ENCODE results near the gene GRID1. TPM values are rescaled to one million over a fixed set of nuclear protein-coding genes. Genes with fewer than 3 reads are reported as not detected.

The GRID1 gene
- total and polyA plus RNA-seq, 10 of the 15 experiments (the other 5 are each of a cell fraction or from before 2014, with no cell fraction given), result 0.04 to 0.62 (median 0.08) TPM; not detected in 5

GRCh38 chr10:86357676-86358075 is 8.9 kb downstream of the GRID1 start:
- ChIA-PET POLR2A (no interaction called here), CTCF (no interaction called here), RAD21 (ENCODE audit: unreplicated experiment) (no interaction called here), SMC1A (ENCODE audit: uncharacterized antibody, unreplicated experiment) (no interaction called here)
- DNase-seq (ENCODE audit: low read depth, low spot score), result no peak
- Histone ChIP-seq H3K9me3 (replicated peaks; ENCODE audit: control insufficient read depth, insufficient read depth, low read length) (no peaks in the 10 kb centered on the region; the same call in 2 of the 3 replicates), H3K27ac (ENCODE audit: control insufficient read depth, insufficient read depth) (no peak overlapping the region), H3K4me1 (ENCODE audit: control insufficient read depth, insufficient read depth, low read length) (peaks cover 9% of the 10 kb centered on the region), H3K36me3 (ENCODE audit: control insufficient read depth in 2 of 2, insufficient read depth in 2 of 2, low read length in 1 of 2) (no peaks in the 10 kb centered on the region), H3K79me2 (ENCODE audit: control insufficient read depth, insufficient read depth, low read length) (no peaks in the 10 kb centered on the region), H3K9ac (ENCODE audit: control insufficient read depth, insufficient read depth, low read length) (no peak overlapping the region), H3K27me3 (replicated peaks in 1 of 2; ENCODE audit: control insufficient read depth in 2 of 2, insufficient read depth in 2 of 2, low read length in 1 of 2) (peaks cover 2 to 7% of the 10 kb centered on the region in 2 experiments), H2AFZ (ENCODE audit: control insufficient read depth, low read depth, low read length) (no peak overlapping the region), H3K4me3 (no peak overlapping the region), H4K20me1 (ENCODE audit: control insufficient read depth, insufficient read depth) (peaks cover 2% of the 10 kb centered on the region; the same call in 1 of the 2 replicates), H3K4me2 (ENCODE audit: control insufficient read depth, insufficient read depth) (no peak overlapping the region)
- no peak for TF ChIP-seq RELA (IDR thresholded peaks at IDR 0.05; ENCODE audit: borderline replicate concordance, partially characterized antibody)
- no peak for TF ChIP-seq SREBF2 (IDR thresholded peaks at IDR 0.05; ENCODE audit: low read length)
- no peak for TF ChIP-seq NFYB (IDR thresholded peaks at IDR 0.05; ENCODE audit: insufficient read depth, low read depth, low read length)
- no peak for TF ChIP-seq EP300 (IDR thresholded peaks at IDR 0.05; ENCODE audit: borderline replicate concordance in 1 of 2, control insufficient read depth in 1 of 2, low read depth in 2 of 2, low read length in 2 of 2)
- TF ChIP-seq PBX3 (IDR thresholded peaks at IDR 0.05; ENCODE audit: insufficient replicate concordance, low read depth, low read length), result no peak
- intact Hi-C loops (cut with micrococcal nuclease; ENCODE audit: unreplicated experiment) (loop anchor here (10.0 kb wide), 1 partner anchor 563 kb away; no protein-coding TSS in a partner anchor), in situ Hi-C loops (cut with MboI) (no loop called here)
- ATAC-seq, result no peak
- FAIRE-seq, result no peak
- no TSS peak for BruUV-seq (replicated peaks)
- WGBS (ENCODE audit: insufficient coverage, insufficient replicate concordance, low lambda C conversion rate, missing lambda C conversion rate), result 54% methylated on average over 9 of the region's 9 CpGs

- H3K27ac ChIP-seq (ENCODE audit: control insufficient read depth, insufficient read depth), result no peak overlapping the region
- H3K36me3 ChIP-seq (ENCODE audit: control insufficient read depth in 2 of 2, insufficient read depth in 2 of 2, low read length in 1 of 2), result no peaks in the 10 kb centered on the region
- ChIA-PET SMC1A (ENCODE audit: uncharacterized antibody, unreplicated experiment) (no interaction called here), POLR2A (no interaction called here), RAD21 (ENCODE audit: unreplicated experiment) (no interaction called here), CTCF (no interaction called here)
- H3K27me3 ChIP-seq (replicated peaks in 1 of 2; ENCODE audit: control insufficient read depth in 2 of 2, insufficient read depth in 2 of 2, low read length in 1 of 2), result peaks cover 2% of the 10 kb centered on the region in 2 experiments; a peak in 2 of 4 replicates
- DNase-seq (ENCODE audit: low read depth, low spot score) (no peak), FAIRE-seq (no peak), ATAC-seq (no peak)
- H3K4me3 ChIP-seq, result no peak overlapping the region
- H3K4me1 ChIP-seq (ENCODE audit: control insufficient read depth, insufficient read depth, low read length), result peaks cover 9% of the 10 kb centered on the region
- intact Hi-C loops (cut with micrococcal nuclease; ENCODE audit: unreplicated experiment) (loop anchor here (10.0 kb wide), 1 partner anchor 562 kb away; no protein-coding TSS in a partner anchor), in situ Hi-C loops (cut with MboI) (no loop called here)
- H2AFZ ChIP-seq (ENCODE audit: control insufficient read depth, low read depth, low read length), result no peak overlapping the region
- TF ChIP-seq NFYA (IDR thresholded peaks at IDR 0.05; ENCODE audit: borderline replicate concordance, low read depth, low read length), result no peak
- no peak for TF ChIP-seq POU2F2 (IDR thresholded peaks at IDR 0.05; ENCODE audit: borderline replicate concordance, low read depth, low read length)
- TF ChIP-seq GABPA (IDR thresholded peaks at IDR 0.05; ENCODE audit: low read depth), result no peak
- TF ChIP-seq YY1 (IDR thresholded peaks at IDR 0.05; ENCODE audit: low read depth, low read length), result no peak
- no peak for TF ChIP-seq TCF7 (IDR thresholded peaks at IDR 0.05; ENCODE audit: borderline replicate concordance)
- TF ChIP-seq SIN3A (IDR thresholded peaks at IDR 0.05; ENCODE audit: low read depth, low read length), result no peak
- TF ChIP-seq POLR2AphosphoS2 (IDR thresholded peaks at IDR 0.05; ENCODE audit: low read depth, low read length), result no peak
- H3K9me3 ChIP-seq (replicated peaks; ENCODE audit: control insufficient read depth, insufficient read depth, low read length), result no peaks in the 10 kb centered on the region; the same call in 2 of the 3 replicates
- no peaks in the 10 kb centered on the region for H3K79me2 ChIP-seq (ENCODE audit: control insufficient read depth, insufficient read depth, low read length)
- peaks cover 2% of the 10 kb centered on the region; the same call in 1 of the 2 replicates for H4K20me1 ChIP-seq (ENCODE audit: control insufficient read depth, insufficient read depth)
- 5% methylated on average over 2 of the region's 2 CpGs for WGBS (ENCODE audit: insufficient coverage, insufficient replicate concordance, low lambda C conversion rate, missing lambda C conversion rate)
- no TSS peak for BruUV-seq (replicated peaks)
- no peak overlapping the region for H3K4me2 ChIP-seq (ENCODE audit: control insufficient read depth, insufficient read depth)
- no peak overlapping the region for H3K9ac ChIP-seq (ENCODE audit: control insufficient read depth, insufficient read depth, low read length)
Observed at GRCh38 chr10:86357041-86357440, 9.6 kb downstream of the GRID1 start.
